K562 treated with DMSO at 1 percent for 24 hours (cell line): ENCODE data around the gene ZFP91. TPM values are rescaled to one million over a fixed set of nuclear protein-coding genes. Genes with fewer than 3 reads are reported as not detected.

ENCODE experiments used
- total RNA-seq: library from RNA; unstranded; fragments of 300-600 nt; gene quantifications from 2 replicates; pipeline ENCODE4 v1.2.3, GENCODE V29; 2022; ENCODE audit warnings: low read depth; ENCODE audit not compliant: insufficient read depth

ZFP91 gene
- 22.0 and 25.0 TPM in 2 replicates for total RNA-seq

DNA sequence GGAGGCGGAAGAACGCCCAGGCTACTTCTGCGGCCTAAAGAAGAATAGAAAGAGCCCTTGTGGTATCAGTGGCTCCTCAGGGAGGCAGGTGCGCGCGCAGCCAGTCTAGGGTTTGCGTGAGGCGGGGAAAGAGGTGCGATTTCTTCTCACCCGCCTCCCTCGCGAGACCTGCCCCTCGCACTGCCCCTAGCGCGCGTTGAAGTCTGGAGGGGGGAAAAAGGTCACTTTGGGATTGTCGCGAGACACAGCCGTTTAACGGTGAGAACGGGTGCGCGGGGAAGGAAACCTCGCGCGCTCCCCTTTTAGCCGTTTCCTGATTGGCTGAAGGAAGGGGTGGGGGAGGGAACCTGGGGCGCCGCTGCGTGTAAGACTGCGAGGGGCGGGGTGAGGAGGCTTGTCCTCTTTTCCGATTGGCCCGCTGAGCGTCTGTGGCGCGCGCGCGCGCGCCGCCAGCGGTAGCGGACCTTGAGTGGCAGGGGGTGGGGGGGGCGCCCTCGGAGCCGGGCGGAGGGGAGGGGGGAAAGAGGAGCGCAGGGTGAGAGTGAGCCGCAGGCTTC lies at the start of gene ZFP91:
TSS of gene ZFP91 (plus strand) at position 429 of the 557 bp plus-strand sequence. CDS start 219 bp downstream, outside the sequence.

DNA sequence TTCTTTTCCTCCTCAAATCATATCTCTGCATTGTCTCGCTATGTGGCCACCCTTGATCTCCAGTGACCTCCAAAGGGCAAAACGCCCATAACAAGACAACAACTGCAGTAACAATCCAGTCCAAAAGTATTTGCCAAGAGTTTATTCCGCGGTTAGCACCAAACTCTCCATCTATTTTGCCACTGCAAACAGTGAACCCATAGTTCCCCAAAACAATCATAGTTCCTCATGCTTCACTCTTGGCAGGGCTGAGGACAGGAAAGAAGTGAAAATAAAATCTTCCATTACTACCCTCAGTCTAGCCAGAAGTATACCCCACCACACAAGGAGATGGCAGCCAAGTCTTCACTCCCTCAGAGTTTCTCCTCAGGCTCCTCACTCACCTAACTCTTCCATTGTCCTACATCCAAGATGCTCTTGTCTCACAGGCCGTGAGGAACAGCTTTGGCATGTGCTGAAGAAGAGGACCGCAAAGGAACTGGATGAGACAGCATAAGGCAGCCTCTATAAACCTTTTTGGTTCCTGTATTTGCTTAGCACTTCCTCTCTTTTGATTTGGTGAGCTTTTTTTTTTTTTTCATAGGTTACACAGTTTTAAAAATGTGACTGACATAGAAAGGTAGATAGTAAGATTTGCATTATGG lies 3.4 kb upstream of the ZFP91 start, which contains the start of gene LPXN:
TSS of gene LPXN (minus strand) at position 480 of the 644 bp plus-strand sequence. CDS start at position 396, 84 bp downstream.

DNA sequence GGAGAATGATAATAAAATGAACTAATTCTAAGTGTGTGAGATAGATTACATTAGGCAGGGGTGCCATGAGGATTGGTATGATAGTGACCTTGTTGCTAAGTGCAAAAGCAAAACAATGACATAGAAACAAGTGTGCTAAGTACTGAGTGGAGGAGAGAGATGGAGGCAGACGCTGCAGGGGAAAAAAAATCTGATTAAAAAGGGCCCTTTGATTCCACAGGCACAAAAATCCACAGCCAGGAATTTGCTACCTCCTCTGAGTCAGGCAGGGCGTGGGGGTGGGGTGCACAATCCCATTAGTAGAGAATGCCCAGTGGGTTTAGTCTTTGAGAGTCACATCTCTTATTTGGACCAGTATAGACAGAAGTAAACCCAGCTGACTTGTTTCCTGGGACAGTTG lies 43.5 kb downstream of the ZFP91 start, which contains the start of gene CNTF:
TSS of gene CNTF (plus strand) at position 322 of the 400 bp plus-strand sequence. CDS start 88 bp downstream, outside the sequence.

Other genes with a start within 250 kb of the ZFP91 start
- gene OR5B17, start 220.0 kb upstream of the ZFP91 start, total RNA-seq, result not detected in 2 replicates
- not detected in 2 replicates for gene OR5B3, start 172.2 kb upstream of the ZFP91 start, total RNA-seq
- gene OR5B2, start 150.9 kb upstream of the ZFP91 start, total RNA-seq, result not detected in 2 replicates
- gene OR5B12, start 136.8 kb upstream of the ZFP91 start, total RNA-seq, result not detected in 2 replicates
- gene OR5B21, start 71.0 kb upstream of the ZFP91 start, total RNA-seq, result not detected in 2 replicates
- 2.3 and 2.4 TPM in 2 replicates for gene LPXN, start 3.2 kb upstream of the ZFP91 start, total RNA-seq
- gene CNTF, start 43.6 kb downstream of the ZFP91 start, total RNA-seq, result 0.80 and 0.83 TPM in 2 replicates
- gene GLYAT, start 152.9 kb downstream of the ZFP91 start, total RNA-seq, result not detected in 2 replicates